Amygdala (tissue), 56 donors: ENCODE measurements around the gene DAO.

Experiments used
- DNase-seq, 56 donors: peaks; one replicate each; lab custom pipeline; 2025; lab: John Stamatoyannopoulos, UW

DAO gene

GRCh38 chr12:108915632-108916133 lies 35.8 kb downstream of the DAO start:
- DNase-seq = no peak

- no peak for DNase-seq
Measured at GRCh38 chr12:108916336-108916735, 36.4 kb downstream of the DAO start.

- no peak for DNase-seq
Measured at GRCh38 chr12:108918206-108918605, 38.3 kb downstream of the DAO start.

DNA sequence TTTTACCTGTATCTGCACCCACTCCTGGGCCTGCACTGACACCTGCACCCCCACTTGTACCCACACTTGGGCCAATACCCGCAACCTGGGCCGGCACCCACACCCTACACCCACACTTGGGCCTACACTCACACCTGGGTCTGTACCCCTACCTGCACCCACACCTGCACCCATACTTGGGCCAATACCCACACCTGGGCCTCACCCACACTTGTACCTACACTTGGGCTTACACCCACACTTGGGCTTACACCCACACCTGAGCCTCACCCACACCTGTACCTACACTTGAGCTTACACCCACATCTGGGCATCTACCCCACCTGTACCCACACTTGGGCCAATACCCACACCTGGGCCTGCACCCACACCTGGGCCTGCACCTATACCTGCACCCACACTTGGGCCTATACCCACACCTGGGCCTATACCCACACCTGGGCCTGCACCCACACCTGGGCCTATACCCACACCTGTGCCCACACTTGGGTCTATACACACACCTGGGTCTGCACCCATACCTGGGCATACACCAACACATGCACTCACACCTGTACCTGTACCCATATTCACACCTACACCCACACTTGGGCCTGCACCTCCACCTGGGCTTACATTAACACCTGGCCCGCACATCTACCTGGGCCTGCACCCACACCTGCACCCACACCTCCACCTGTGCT lies 39.2 kb downstream of the DAO start:
- no peak for DNase-seq

DNA sequence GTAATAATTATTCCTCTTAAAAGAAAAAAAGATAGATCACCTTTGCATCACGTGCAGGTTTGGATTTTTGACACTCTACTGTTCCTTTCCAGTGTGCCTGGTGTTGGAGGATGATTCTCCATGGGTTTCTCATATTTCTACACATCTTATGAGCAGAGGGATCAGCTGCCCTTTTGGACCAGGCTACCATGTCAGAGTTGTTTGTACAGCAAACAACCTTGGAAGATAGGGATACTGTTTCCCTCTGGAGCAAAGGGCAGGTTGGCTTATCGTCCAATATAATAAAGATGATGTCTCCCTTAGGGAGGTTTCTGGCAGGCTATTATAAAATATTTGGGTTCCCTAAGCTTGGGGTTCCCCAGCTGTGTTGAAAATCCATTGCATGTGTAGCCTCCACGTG lies 42.1 kb downstream of the DAO start:
- no peak for DNase-seq

DNA sequence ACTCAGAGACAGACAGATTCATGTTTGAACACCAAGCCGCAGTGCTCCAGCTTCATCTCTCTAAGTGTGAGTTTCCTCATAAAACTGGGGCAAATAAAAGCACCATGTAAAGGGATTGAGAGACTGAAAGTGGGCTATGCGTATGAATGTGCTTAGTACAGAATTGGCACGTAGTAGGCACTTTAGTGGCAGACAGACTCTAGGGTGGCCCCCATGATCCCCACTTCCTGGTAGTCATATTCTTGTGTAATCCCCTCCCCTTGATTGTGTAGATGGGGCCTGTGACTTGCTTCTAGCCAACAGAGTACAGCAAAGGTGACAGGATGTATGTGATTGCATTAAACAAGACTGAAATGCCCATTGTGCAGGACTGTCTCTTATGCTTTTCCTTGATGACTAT lies 43.0 kb downstream of the DAO start:
- DNase-seq = no peak

DNA sequence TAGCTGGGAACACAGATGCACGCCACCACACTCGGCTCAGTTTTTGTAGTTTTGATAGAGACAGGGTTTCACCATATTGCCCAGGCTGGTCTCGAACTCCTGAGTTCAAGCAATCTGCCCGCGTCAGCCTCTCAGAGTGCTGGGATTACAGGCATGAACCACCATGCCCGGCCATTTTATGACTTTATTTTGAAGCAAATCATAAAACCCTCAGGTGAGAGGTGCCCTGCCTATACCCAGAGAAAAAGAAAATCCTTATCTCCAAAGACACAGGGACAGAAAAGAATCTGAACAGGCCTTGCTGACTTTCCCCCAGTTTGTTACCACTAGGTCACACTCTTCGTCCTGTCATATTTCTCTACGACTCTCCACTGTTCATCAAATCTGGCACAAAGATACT lies 48.8 kb downstream of the DAO start:
- no peak for DNase-seq

DNA sequence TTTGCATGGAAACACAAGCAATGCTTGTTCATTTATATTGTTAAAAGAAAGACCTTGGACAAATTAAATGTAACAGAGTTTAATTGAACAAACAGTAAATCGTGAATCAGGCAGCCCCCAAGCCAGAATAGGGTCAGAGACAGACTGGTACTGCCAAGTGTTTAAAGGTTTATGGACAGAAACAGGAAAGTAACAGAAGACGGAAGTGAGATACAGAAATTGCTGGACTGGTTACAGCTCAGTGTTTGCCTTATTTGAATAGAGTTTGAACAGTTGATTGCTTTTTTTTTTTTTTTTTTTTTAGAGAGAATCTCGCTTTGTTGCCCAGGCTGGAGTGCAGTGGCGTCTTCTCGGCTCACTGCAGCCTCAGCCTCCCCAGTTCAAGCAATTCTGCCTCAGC lies 50.3 kb downstream of the DAO start:
- DNase-seq = no peak

- DNase-seq = no peak
Measured at GRCh38 chr12:108930756-108931155, 50.9 kb downstream of the DAO start.

DNA sequence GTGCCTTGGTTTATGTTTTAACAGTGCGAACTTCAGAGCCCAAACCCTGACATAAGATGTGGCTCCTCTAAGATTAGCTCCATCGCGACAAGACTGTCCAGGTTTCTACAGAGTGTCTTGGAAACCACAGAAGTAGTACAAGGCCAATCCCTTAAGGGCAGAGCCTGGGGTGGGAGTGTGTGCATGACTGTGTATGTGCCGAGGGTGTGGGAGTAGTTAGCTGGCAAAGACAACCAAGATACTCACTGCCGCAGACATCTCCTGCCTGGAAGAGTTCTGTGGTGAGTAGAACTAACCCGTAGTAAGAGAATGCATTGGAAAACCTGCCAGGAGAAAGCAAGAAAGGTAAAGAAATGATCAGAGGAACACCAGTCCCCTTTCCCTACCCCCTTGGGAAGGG lies 54.1 kb downstream of the DAO start:
- peak in 3 of 56 donors; percentile 4 to 16 (median 5) for DNase-seq

DNA sequence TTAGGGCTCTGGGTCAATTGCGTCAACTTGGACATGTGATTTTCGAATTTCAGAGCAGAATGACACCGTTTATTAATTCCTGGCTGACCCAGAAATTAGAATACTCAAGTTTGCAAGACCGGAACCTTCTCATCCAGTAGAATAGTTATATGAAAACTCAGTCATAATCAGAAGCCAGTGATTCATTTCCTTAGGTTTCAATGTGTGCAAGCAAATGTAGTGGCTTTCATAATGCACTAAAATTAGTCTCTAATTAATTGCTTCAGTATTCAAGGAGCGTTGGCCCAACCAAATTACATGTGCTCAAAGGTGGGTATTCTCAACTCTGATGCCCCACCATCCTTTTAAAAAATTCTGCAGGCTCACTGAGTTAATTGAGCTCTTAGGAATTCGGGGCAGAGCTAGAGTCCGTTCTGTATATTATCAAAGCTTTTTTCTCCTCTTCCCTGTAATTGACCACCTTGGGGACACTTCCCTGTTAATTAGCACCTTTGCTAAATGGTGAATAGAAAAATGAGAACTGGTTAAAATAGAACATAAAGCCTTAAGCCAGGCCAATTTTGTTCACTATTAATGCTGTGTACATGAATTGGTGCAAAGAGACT lies 55.4 kb downstream of the DAO start:
- DNase-seq = no peak

GRCh38 chr12:108938247-108938924 lies 58.5 kb downstream of the DAO start:
- DNase-seq = no peak

DNA sequence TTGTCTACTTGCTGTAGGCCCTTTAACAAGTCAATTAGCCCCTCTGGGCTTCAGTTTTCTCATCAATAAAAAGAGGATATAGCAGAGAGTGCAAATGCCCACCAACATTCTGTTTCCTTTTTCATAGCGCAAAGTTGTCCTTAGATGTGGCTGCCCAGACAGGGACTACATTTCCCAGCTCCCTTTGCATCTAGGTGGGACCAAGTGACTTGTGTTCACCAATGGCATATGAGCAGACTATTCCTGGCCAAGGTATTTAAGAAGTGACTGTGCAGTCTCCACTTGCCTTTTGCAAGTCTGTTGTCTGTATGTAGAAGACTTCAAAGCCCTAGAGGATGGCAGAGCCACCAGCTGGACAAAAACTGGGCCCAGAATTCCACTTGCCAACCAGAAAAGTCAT lies 59.7 kb downstream of the DAO start:
- DNase-seq = no peak

DNA sequence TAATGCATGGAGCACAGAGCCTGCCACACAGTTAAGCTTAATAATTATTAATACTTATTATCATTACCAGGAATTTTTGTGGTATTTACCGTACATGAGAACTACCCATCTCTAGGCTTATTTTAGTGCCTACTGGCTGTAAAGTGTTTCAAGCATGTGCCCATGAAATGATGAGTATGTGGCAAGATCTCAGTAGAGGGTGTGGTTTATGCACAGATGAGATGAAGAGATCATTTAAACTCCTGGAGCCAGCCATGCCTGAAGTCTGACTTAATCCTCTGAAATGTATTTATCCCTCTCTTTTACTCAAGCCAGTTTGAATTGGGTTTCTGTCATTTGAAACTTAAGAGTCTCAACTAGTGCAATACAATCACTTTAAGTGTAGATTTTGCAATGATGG lies 60.2 kb downstream of the DAO start:
- no peak for DNase-seq

DNA sequence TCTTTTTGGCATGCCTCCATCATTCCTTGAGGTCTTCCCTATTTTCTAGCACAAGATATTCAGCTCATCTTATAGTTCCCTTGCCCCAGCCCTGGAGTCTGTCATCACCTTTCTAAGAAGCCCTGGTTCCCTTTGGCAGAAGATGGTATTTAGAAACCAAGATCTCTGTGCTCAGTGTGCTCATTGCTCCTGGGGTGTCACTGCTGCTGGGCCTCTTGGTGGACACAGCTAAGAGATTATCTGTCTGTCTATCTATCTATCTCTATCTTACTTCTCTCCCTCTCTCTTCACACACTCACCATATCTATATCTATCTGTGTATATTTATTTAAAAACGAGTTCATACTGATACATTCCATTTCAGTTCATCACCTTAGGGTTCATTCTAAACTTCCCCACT lies 67.2 kb downstream of the DAO start:
- no peak for DNase-seq

DNA sequence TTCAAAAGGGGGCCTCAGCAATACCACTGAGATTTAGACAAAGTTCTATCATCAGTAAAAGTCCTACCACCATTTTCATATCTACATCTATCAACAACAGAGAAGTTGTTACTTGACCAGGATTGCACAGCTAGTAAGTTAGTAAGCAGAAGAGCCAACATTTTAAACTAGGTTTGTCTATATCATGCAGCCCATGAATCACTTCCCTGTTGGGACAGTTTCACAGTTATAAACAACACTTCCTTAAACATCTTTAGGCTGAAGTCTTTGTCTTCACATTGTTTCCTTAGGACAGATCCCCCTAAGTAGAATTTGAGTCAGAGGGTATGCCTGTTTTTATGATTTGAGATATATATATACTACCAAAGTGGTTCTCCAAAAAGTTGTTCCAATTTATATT lies 68.5 kb downstream of the DAO start:
- DNase-seq = no peak

GRCh38 chr12:108949976-108950375 lies 70.1 kb downstream of the DAO start:
- DNase-seq = no peak
